NOMO-1 treated with DMSO at 0.1 percent for 48 hours (cell line): ENCODE measurements around the gene MRPL57.
"Not testable (repeated sequence)": the region's sequence is repeated elsewhere in the genome, so short reads cannot be mapped to it uniquely, and the experiment has no call there.

Experiments
- DNase-seq: peaks from one replicate; lab custom pipeline; 2025; ENCODE audit not compliant: unreplicated experiment; lab: John Stamatoyannopoulos, UW

Gene MRPL57

DNA sequence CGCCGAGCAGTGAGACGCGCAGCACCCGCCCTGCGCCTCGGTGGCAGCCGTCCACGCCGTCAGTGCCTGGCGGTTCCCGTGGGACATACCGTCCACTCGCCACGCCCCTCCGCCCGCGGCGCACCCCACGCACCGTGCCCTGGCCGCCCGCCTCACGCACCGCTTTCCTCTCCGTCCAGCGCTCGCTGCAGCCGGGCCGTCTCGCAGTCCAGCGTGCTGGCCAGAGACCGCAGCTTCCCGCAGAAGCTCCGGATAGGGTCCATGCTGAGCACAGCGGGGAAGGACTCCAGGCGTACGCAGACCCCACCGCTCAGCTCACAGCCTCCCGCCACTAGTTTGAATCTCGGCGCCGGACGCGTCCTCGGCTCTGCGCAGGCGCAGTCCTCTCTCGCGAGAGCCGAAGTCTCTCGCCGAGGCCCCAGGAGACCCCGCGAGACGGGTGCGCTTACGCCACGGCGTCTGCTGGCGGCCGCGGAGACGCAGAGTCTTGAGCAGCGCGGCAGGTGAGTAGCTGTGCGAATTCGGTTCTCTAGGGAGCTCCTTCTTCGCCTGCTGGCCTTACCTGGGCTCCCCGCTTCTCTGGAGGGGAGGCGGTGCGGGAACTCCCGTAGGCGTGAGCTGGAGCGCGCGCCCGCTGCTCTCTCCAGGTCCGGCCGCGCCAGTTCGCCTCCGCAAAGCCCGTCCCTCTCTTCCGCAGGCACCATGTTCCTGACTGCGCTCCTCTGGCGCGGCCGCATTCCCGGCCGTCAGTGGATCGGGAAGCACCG, at the start of gene MRPL57, which contains the start of gene SKA3:
TSS of gene MRPL57 (plus strand) at position 444 of the 767 bp plus-strand sequence. CDS start at position 703, 259 bp downstream.
TSS of gene SKA3 (minus strand) at position 338 of the 767 bp plus-strand sequence. CDS start at position 263, 75 bp downstream.
- DNase-seq, result peak; percentile 96

DNA sequence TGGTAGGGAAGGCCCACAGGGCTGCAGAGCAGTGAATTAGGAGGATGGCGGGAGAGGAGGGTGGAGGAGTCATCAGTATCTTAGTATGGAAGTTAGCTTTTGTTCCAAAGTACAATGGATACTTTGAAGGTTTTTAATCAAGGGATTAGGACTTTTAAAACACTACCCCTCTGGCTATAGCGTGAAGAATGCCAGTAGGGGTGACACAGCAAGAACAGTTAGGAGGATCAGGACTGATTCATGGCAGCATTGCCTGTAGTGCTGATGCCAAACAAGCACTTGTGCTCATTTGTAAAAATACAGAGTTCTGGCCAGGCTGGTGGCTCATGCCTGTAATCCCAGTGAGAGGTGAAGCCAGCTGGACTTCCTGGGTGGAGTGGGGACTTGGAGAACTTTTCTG, 46.3 kb upstream of the MRPL57 start:
- no peak for DNase-seq

DNA sequence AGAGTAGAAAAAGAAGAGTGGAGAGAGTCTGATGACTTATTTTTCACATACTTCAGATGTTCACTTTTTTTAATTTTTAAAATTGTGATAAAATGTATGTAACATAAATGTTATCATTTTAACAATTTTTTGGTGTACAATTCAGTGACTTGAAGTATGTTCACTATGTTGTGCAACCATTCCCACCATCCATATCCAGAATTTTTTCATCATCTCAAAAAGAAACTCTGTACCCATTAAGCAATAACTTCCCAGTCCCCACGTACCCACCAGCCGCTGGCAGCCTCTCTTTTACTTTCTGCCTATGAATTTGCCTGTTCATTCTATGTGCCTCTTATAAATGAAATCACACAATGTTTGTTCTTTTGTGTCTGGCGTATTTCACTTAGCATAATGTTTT, 43.4 kb upstream of the MRPL57 start:
- DNase-seq, result no peak

DNA sequence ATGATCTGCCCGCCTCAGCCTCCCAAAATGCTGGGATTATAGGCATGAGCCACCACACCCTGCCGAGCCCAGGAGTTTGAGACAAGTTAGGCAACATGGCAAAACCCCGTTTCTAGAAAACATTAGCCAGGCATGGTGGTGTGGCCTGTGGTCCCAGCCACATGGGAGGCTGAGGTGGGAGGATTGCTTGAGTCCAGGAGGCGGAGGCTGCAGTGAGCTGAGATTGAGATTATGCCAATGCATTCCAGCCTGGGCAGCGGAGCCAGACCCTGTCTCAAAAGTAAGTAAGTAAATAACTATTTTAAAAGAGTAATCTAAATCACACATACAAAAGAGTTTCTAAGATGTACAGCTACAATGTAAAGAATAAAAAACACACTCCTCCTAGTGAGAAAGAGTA, 42.0 kb upstream of the MRPL57 start:
- DNase-seq, result no peak

DNA sequence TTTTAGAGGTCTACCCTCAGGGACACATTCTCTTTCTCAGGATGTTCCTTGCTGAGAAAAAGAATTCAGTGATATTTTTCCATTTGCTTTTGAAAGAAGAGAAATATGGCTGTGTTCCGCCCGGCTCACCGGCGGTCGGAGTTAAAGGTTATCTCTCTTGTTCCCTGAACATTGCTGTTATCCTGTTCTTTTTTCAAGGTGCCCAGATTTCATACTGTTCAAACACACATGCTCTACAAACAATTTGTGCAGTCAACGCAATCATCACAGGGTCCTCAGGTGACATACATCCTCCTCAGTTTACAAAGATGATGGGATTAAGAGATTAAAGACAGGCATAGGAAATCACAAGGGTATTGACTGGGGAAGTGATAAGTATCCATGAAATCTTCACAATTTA, 40.6 kb upstream of the MRPL57 start:
- not testable (repeated sequence) for DNase-seq

DNA sequence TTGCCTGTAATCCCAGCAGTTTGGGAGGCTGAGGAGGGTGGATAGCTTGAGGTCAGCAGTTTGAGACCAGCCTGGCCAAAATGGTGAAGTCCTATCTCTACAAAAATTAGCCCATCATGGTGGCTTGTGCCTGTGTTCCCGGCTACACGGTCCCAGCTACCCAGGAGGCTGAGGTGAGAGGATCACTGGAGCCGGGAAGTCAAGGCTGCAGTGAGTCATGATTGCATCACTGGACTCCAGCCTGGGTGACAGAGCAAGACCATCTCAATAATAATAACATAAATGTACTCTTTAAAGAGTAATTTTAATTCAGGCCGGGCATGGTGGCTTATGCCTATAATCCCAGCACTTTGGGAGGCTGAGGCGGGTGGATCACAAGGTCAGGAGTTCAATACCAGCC, 38.8 kb upstream of the MRPL57 start:
- no peak for DNase-seq

DNA sequence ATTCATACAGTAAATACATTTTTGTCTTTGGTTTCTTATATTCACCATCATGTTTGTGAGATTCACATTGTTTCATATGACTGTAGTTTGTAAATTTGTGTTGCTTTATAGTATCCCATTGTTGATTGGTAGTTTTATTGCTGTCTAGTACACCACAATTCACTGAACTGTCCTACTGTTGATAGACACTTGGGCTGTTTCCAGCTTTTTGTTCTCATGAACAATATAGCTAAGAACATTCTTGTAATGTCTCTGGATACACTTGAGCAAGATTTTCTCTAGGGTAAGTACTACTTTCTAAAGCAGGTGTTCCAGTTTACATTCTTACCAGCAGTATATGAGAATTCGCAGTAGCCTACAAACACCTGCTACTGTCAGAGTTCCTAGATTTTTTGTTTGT, 37.9 kb upstream of the MRPL57 start:
- no peak for DNase-seq

DNA sequence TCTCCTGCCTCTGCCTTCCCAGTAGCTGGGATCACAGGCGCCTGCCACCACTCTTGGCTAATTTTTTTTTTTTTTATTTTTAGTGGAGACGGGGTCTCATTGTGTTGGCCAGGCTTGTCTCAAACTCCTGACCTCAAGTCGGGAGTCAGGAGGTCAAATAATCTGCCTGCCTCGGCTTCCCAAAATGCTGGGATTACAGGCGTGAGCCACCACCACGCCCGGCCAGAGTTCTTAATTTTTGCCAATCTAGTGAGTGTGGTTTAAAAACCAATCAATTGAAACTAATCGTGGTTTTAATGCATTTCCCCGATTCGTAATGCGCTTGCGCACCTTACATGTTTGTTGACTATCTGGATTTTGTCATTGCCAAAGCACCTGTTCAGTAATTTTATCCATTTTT, 37.1 kb upstream of the MRPL57 start:
- no peak for DNase-seq

DNA sequence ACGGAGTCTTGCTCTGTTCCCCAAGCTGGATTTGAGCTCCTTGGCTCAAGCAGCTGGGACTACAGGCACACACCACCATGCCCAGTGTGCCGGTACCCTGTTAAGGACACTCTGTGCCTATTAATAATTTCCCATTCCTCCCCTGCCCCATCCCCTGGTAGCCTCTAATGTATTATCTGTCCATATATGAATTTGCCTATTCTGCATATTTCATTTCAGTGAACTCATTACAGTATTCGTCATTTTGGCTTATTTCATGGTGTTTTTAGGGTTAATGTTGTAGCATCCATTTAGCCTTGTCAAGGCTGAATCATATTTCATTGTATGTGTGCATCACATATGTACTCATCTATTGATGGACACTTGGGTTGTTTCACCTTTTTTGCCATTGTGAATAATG, 33.7 kb upstream of the MRPL57 start:
- DNase-seq, result no peak

DNA sequence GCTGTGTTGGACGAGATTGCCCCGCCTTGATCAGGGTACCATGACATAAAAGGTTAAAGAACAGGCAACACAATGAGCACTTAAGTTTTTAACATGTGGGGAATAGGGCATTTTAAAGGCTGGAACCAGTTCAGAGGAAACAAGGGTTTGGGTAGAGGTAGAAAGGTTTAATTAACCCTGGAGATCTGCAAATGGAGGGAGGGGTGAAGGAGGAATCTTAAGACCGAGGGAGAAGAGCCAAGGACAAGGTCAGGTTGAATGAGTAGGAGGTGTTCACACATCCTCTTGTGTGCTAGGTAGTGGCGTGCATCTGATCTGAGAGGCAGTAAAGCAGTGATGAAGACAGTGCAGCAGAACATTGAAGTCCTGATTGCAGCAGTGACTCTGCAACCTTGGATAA, 28.6 kb upstream of the MRPL57 start:
- no peak for DNase-seq

DNA sequence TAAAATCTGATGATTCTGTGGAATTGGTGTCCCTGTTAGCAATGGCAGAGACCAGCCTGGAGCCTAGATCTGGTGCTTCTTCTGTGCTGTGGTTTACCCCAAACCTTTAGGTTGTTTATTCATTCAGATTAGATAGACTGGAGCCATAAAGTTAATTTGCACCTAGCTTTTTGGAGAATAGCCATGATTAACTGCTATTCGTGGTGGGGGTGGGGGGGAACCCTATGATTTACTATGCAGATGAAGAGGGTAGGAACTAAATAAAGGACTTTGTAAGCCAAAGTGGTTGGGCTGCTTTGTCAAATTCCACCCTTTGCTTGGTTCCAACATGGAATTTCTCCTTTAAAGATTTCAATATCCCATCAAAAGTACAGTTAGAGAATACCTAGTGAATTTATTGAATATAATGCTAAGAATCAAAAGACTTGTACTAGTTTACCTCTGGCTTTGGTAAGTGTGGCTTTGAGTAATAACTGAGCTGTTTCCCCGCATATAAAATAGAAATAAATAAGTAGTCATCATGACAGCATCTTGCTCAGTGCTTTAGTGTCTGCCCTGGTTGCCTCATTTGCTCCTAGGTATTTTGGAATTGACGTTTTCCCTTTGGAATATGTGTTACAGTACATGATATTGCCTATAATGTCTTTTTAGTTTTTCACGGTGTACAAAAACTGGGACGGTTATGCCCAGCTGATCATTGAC, 27.8 kb upstream of the MRPL57 start:
- no peak for DNase-seq

DNA sequence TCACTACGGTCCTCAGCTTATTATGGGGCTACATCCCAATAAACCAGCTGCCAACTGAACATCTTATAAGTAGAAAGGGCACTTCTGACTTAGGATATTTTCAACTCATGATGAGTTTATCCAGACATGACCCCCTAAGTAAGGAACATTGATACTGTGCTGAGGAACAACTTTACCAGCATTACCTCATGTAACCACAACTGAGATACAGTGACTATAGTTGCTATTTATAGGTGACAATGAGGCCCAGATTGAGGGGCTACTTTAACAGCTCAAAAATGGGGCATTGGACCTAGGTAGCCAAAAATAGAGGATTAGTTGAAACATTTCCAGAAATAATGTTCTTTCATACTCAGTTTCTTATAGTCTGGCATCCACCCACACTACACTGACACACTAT, 26.9 kb upstream of the MRPL57 start:
- DNase-seq, result peak; percentile 61

DNA sequence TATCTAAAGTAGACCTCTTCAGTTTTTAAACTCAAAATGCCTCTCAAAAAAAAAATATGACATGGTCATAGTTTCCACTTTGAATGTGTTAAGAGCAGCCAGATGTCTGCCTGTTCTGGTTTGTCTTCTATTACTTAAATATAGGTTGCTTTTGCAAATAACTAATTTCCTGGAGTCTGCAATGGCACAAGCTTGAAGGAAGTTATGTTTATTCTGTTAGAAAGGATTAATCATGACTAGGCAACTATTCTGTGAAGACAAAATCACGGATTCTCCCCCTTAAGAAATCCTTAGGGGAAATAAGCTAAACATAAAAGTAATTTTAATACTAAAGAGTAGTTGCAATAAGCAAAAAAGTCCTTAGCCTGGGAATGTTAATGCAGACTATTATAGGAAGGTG, 26.4 kb upstream of the MRPL57 start:
- peak; percentile 52 for DNase-seq

DNA sequence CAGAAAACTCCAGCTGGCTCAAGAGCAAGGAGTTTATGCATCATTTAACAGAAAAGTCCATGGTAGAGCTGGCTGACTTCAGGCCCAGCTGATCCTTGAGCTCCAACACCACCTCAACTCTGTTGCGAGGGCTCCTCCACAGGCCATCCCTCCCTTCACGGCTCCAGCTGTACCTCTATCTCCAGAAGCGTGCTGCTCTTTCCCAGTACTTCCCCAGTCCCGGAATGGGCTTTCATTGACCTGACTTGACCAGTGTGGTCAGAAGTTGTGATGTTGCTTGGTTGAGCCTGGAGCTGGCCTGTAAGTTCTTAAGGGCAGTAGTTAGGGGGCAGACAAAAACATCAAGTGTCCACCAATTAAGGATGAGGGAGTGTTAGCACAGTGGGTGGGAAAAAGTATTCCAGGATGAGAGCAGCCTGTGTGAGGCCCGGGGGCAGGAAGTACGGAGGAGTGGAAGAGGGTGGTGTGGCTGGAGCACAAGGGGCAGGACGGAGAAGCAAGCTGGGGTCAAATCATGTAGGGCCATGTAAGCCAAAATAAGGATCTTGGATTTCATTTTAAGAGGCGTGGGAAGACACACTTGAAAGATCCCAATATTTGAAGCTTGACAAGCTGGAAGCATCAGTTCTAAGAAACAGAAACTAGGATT, 24.1 kb upstream of the MRPL57 start:
- no peak for DNase-seq

DNA sequence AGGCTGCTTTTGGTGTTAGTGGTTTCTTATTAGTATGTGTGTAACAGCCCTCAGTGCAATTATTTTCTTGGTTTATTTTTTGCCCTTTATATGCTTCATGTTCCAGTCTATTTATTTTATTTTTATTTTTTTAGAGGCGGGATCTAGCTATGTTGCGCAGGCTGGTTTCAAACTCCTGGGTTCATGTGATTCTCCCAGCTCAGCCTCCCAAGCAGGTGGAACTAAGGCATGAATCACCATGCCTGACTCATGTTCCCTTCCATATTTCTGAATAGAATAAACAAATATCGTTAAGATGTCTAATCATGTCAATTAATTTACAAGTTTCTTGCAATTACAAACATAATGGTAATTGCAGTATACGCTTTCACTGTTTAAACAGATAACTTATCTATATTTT, 11.8 kb upstream of the MRPL57 start:
- no peak for DNase-seq

DNA sequence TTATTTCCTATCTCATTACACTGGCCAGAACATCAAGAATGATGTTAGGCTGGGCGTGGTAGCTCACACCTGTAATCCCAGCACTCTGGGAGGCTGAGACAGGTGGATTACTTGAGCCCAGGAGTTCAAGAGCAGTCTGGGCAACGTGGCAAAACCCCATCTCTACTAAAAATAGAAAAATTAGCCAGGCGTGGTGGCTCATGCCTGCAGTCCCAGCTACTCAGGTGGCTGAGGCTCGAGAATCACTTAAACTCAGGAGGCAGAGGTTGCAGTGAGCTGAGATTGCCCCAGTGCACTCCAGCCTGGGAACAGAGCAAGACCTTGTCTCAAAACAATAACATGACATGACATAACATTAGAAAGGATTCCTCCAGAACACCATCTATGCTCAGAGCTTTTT, 10.9 kb upstream of the MRPL57 start:
- DNase-seq, result not testable (repeated sequence)

DNA sequence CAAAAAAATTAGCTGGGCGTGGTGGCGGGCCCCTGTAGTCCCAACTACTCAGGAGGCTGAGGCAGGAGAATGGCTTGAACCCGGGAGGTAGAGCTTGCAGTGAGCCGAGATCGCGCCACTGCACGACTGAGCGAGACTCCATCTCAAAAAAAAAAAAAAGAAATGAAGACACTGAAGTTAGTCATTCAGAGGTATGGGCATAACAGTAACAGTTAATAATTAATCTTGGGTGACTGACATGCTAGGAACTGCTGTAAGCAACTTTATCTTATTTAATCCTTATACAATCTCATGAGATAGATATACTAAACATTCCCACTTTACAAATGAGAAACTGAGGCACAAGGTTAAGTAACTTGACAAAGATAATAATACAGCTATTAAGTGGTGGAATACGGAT, 5.0 kb upstream of the MRPL57 start:
- no peak for DNase-seq

DNA sequence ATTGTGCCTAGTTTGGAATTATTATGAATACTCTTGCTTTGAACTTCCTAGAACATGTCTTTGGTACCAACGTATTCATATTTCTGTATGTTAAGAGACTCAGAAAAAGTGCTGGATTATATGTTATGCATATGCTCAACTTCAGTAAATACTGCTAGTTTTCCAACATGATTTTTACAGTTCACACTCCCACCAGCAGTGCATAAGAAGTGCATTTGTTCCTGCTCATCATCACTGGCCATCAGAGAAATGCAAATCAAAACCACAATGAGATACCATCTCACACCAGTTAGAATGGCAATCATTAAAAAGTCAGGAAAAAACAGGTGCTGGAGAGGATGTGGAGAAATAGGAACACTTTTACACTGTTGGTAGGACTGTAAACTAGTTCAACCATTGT, 2.7 kb upstream of the MRPL57 start:
- DNase-seq, result not testable (repeated sequence)

DNA sequence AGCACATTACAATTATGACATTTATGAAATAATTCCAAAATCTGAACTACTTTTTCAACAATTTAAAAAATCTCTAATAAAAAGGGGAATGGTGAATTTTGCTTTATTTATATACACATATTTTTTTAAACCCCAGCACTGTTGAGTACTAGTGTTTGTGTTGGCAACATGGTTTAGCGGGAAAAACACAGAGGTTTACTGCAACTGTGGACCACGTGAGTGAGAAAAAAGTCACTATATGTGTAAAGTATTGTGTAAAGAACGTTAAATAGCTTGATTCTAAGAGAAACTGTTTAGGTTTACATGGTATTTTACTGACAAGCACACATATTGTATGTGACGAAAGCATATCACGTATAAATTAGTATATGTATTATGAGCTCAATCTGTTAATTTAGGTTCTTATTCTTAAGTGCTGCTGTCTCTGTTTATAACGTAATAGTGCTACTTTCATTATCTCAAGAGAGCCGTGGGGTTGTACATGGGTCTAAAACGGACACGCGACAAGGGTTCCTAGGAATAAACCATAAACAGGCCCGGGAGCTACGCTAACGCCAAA, 723 bp upstream of the MRPL57 start:
- DNase-seq, result no peak

DNA sequence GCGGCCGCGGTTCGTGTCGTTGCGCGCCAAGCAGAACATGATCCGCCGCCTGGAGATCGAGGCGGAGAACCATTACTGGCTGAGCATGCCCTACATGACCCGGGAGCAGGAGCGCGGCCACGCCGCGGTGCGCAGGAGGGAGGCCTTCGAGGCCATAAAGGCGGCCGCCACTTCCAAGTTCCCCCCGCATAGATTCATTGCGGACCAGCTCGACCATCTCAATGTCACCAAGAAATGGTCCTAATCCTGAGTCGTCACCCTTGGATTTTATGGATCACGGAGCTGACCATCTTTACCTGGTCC, 475 bp downstream of the MRPL57 start:
- DNase-seq, result peak; percentile 56

DNA sequence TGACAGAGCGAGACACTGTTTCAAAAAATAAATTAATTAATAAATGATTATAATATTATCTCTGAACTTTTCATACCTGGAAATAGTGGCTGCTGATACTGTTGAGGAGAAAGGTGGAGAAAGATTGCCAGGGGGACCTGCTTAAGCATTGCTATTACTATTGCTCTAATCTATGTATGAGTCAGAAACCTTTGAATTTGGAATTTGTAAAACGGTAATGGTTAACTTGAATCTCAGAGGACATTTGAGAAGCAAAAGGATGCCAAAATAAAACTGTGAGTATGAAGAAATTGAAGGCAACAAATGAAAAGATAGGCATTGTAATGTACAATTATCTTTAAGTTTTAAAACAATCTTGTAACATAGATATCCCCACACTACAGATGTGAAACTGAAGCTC, 5.2 kb downstream of the MRPL57 start:
- no peak for DNase-seq

DNA sequence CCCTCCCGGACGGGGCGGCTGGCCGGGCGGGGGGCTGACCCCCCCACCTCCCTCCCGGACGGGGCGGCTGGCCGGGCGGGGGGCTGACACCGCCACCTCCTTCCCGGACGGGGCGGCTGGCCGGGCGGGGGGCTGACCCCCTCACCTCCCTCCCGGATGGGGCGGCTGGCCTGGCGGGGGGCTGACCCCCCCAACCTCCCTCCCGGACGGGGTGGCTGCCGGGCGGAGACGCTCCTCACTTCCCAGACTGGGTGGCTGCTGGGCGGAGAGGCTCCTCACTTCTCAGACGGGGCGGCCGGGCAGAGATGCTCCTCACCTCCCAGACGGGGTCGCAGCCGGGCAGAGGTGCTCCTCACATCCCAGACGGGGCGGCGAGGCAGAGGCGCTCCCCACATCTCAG, 10.0 kb downstream of the MRPL57 start:
- not testable (repeated sequence) for DNase-seq
